DMS153 treated with DMSO at 0.1 percent for 48 hours (cell line): ENCODE measurements around the gene PARD3.
"Not testable (repeated sequence)": the region's sequence is repeated elsewhere in the genome, so short reads cannot be mapped to it uniquely, and the experiment has no call there.

ENCODE experiments used
- DNase-seq: peaks from one replicate; lab custom pipeline; 2025; ENCODE audit not compliant: unreplicated experiment; lab: John Stamatoyannopoulos, UW

The PARD3 gene

DNA sequence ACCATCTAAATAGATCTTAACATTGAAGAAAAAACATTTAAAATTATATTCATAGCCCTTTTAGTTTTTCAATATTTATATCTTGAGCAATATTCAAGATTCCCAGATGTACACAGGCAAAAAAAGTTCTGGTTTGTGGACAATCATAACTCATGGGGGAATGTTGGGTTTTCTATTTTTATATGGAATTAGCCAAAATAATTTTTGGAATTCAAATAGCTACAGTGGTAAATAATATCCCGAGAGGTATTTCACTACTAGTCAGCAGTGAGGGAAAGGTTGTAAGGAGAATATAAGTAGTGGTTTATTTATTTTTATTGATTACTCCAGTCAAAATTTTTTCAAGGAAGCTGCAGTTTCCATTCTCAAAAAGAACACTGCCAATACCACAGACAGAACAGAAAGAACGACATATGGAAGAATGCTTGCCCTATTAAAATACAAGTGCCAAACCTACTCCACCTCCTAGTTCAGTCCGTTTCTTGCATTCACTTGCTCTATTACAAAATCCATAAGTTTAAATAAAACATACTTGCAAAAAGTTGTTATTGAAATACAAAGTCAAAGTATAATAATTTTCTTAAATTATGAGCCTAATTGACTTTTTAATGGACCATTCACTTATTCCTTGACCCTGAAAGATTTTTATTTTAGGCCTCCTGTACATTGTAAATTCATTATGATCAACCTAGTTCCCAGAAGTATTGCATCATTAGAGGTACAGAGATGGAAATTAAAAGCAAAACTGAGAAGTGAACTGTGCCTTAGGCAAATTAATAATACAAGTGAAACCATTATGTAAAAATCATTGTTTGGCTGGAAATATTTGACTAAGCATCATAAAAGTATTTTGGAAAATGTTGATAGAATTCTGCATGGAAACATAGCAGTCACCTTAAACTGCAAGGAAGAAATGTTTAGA is 533.2 kb downstream of the PARD3 start:
- DNase-seq: no peak

DNA sequence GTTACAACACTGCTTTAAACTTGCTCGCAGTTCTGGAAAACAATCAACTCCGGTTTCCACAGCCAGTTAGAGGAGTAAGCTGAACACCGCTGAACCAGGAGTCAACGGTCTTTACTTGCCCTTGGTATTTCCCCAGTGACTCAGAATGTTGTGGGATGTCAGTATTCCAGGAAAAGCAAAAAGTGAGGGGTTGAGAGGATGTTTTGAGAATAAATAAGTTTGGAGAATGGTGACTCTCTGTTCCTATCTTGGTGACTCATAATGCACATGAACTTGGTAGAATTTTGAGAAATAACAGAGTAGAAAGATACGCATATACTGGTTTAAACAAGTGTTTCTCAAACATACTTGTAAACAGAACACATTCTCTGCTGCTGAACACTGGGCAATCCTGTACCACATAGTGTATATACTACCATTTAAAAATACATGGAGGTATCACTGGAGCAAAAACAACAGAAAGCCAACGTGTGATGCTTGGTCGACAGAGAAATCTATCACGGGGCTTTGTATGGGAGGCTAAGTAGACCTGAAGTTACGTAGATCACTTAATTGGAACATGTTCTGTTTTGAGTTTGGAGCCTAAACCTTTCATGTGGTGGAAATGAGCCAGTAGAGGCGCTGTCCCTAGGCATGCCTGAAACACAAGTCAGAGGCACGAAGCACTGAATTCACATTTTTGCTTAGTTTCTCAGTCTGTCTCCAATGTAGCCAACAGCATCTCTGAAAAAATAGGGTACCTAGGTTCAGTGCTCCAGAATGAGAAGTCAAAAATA is 534.3 kb downstream of the PARD3 start:
- no peak for DNase-seq

GRCh38 chr10:34275626-34276130 is 539.4 kb downstream of the PARD3 start:
- DNase-seq: no peak

DNA sequence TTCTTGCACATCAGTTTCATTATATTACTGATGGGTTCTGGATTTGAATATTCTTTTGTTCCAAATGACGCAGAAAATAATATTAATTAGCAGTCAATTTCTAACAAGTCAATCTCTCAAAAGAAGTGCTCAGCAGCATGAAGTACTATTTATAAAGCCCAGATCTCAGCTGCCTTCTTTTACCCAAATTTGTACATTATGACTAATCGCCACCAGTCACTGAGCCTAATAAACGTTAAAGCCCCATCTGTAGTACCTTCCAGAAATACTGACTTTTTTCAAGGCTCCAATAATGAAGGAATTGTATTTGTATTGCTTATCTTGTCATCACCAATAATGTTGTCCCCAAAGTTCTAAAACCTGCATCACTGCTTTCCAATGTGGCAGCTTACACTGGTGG is 540.2 kb downstream of the PARD3 start:
- DNase-seq: no peak

DNA sequence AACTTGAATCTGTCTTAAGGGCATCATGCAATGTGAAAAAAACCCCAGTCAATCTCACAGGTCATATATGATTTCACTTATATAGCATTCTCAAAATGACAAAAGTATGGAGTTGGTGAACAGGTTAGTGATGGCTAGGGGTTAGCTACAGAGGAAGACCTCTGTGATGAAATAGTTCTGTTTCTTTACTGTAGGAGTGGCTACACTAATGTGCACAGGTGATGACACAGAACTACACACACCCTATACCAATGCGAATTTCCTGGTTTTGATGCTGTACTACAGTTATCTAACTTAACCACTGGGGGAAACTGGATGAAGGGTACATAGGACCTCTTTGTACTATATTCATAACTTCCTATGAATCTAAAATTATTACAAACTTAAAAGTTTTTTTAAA is 541.8 kb downstream of the PARD3 start:
- no peak for DNase-seq

- DNase-seq: no peak
Observed at GRCh38 chr10:34272316-34272715, 542.8 kb downstream of the PARD3 start.

- not testable (repeated sequence) for DNase-seq
Observed at GRCh38 chr10:34268410-34268809, 546.7 kb downstream of the PARD3 start.

DNA sequence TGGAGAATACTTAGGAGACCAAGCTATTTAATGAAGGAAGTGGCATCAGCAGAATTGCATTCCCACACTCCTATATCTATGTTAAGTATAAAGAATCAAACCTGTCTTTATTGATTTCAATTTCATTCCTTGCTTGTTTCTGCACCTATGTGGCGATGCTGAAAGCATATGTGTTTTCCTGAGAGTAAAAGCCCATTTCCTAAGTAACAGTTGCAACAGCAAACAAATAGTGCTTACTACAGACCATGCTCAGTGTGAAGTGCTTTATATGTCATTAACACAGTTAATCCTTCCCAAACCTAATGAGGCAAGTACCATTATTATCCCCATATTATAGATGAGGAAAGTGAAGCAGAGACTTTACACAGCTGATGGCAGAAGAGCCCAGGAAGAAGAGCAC is 552.1 kb downstream of the PARD3 start:
- DNase-seq: no peak

DNA sequence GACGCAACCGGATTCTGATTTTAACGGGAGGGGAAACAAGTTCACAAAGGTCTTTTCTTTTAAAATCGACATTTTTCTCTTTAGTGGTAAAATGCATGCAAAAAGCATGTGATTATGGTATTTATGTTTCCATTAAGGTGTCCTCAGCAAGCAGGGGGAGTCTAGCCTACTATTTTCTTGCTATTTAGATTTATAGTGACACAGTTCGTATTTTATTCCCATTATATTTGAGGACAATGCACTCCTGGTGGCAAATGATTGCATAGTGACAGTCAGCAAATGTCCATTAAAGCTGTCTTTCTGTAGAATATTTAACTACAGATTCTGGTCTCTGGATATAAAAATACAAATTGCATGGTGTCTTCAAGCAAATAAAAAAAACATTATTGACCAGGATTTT is 554.2 kb downstream of the PARD3 start:
- no peak for DNase-seq

- DNase-seq: no peak
Observed at GRCh38 chr10:34256216-34256615, 558.9 kb downstream of the PARD3 start.

- no peak for DNase-seq
Observed at GRCh38 chr10:34255035-34255434, 560.1 kb downstream of the PARD3 start.

DNA sequence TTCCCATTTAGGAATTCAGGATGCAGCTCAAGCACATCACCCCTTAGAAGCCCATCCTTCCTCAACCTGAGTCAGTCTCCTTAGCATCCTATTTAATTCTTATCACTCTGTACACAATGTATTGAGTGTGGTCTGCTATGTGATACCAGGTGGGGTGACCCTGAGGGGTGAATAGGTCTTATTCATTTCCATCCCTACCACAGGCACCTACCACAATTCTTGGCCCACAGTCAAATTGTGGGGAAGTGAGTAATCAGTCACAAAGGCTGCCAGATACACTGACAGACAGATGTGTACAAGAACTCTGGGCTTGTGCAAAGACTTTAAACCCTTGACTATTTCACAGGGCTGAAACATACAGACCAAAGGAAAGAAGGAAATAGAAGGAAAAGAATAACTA is 560.5 kb downstream of the PARD3 start:
- DNase-seq: no peak

GRCh38 chr10:34252111-34252510 is 563.0 kb downstream of the PARD3 start:
- DNase-seq: no peak

- DNase-seq: no peak
Observed at GRCh38 chr10:34251177-34251576, 563.9 kb downstream of the PARD3 start.

DNA sequence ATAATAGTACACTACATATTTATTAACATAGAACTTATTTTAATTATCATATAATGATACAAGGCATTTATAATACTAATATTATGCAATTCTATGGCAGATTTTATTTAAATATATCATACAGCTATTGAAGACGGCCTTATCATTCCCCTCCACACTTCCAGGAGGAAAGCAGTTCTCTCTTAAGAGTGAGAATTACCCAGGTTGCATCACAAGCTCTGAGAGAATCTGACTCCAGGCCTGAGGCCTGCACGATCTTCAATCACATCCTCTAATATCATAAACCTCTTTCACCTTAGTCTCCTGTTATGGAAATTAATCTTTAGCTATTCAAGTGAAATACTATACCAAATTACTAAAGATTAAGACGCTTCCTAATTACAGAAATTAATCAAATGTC is 564.4 kb downstream of the PARD3 start:
- no peak for DNase-seq

DNA sequence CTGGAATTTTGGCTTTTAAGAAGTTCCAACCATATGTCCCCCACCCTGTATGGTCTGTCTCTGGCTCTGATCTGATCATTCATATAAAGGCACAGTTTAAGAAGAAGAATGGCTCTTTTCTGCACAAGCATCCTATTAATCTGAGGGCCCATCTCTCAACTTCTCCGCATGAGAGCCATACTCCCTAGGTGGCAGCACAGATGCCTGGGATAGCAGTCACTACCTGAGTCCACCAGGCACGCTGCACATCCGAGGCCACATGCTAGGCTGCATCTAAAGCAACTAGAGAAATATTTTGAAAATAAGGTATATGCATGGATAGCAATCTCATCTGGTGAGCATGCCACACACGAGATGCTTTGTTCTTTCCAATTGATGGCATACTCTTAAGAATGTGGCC is 565.5 kb downstream of the PARD3 start:
- DNase-seq: no peak

DNA sequence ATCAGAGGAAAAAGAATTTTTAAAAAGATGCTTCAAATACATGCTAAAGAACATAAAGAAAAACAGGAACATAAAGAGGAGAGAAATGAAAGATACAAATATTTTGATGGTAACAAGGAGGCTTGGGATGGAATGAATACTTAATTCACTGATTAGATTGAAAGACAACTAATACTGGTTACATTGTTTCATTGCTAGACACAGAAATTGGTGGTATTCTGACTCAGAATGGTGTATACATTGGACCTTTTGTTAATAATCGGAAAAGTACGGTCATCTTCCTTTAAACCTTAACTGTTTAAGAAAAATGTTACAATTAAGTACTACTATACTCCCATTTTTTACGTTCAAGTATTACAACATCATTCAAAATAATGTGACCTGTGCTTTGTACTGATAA is 567.5 kb downstream of the PARD3 start:
- DNase-seq: no peak

- DNase-seq: no peak
Observed at GRCh38 chr10:34244756-34245484, 570.2 kb downstream of the PARD3 start.

- no peak for DNase-seq
Observed at GRCh38 chr10:34241226-34242000, 573.7 kb downstream of the PARD3 start.

DNA sequence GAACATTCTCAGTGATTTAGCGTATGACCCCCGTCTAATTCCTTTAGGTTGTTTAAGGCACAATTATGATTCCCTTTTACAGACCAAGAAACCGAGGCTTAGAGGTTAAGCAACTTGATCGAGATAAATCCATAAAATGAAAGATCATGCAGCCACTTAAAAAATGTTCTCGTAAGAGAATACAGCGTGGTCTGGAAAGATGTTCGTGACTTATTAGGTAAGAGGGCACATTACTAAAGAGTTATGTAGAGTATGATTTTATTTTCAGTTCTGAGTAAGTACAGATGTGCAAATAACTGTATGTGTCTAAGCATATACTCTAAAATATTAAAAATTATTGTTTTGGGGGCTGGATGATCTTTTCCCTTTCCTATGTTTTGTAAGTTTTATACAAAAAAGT is 575.1 kb downstream of the PARD3 start:
- DNase-seq: no peak
